B cell (primary cell): ENCODE measurements around the gene MAPKAPK5. TPM values are rescaled to one million over a fixed set of nuclear protein-coding genes. Genes with fewer than 3 reads are reported as not detected.

Experiments used
- ATAC-seq: fragments of 200-7000 bp; cut with Tn5 transposase; one replicate; pipeline ENCODE4 v1.10.0; 2021; ENCODE audit warnings: low read depth, mild to moderate bottlenecking, moderate number of reproducible peaks, moderate library complexity
- CTCF ChIA-PET: fragments of 350-600 bp; sonication (Branson Sonifier 250); formaldehyde crosslinking; loops from one replicate; lab custom pipeline; 2021; ENCODE audit warnings: antibody characterized with exemption, inconsistent platforms; lab: Charles Lee
- POLR2A ChIA-PET: fragments of 350-600 bp; sonication (Branson Sonifier 250); formaldehyde crosslinking; loops from one replicate; lab custom pipeline; 2021; ENCODE audit warnings: antibody characterized with exemption; lab: Charles Lee
- DNase-seq: peaks from one replicate; pipeline ENCODE4 v3.0.0; 2013
- H2AFZ ChIP-seq: 2 replicates; pipeline ENCODE4 v1.6.1; 2012; ENCODE audit warnings: mild to moderate bottlenecking, low read depth, low read length; ENCODE audit not compliant: insufficient read depth, poor library complexity, severe bottlenecking
- H3K27ac ChIP-seq, 2 donors: 1 replicate in 1 of 2; 2 replicates in 1 of 2; pipeline ENCODE4 v1.5.1; 2012 to 2013; ENCODE audit warnings: low read length in 2 of 2, mild to moderate bottlenecking in 2 of 2, moderate library complexity in 1 of 2
- H3K27me3 ChIP-seq, 4 experiments: fragments of 200-600 bp in 1 of 4; sonication (generic) in 1 of 4; replicated peaks in 1 of 4; 1 replicate in 2 of 4; 2 replicates in 2 of 4; pipeline versions ENCODE4 v1.6.1 to v1.7.0; 2013 to 2016; ENCODE audit warnings: low read length in 3 of 4, mild to moderate bottlenecking in 2 of 4, mixed read lengths in 1 of 4, moderate library complexity in 1 of 4; ENCODE audit not compliant: insufficient read depth in 4 of 4, control insufficient read depth in 3 of 4; ENCODE audit errors: control extremely low read depth in 1 of 4
- H3K36me3 ChIP-seq, 2 experiments: replicated peaks in 1 of 2; 1 replicate in 1 of 2; 2 replicates in 1 of 2; pipeline versions ENCODE4 v1.6.1 to v1.7.1; 2013; ENCODE audit warnings: low read length in 1 of 2; ENCODE audit not compliant: insufficient read depth in 2 of 2, control insufficient read depth in 1 of 2; ENCODE audit errors: control extremely low read depth in 1 of 2, extremely low read depth in 1 of 2
- H3K4me1 ChIP-seq, 2 donors: fragments of 200-600 bp in 1 of 2; sonication (generic) in 1 of 2; 1 replicate in 1 of 2; 2 replicates in 1 of 2; pipeline versions ENCODE4 v1.5.1 to v1.6.1; 2013 to 2017; ENCODE audit warnings: low read length in 2 of 2; ENCODE audit not compliant: control insufficient read depth in 2 of 2, insufficient read depth in 2 of 2
- H3K4me2 ChIP-seq: replicated peaks from 2 replicates; pipeline ENCODE3; 2012; ENCODE audit warnings: mild to moderate bottlenecking, low read depth, low read length; ENCODE audit not compliant: poor library complexity, severe bottlenecking
- H3K4me3 ChIP-seq, 5 experiments: fragments of 200-600 bp in 1 of 5; sonication (generic) in 1 of 5; 1 replicate in 3 of 5; 2 replicates in 2 of 5; pipeline versions ENCODE4 v1.5.1 to v1.7.0; 2011 to 2016; ENCODE audit warnings: low read length in 4 of 5, mild to moderate bottlenecking in 4 of 5, low read depth in 2 of 5, control low read depth in 1 of 5, moderate library complexity in 1 of 5; ENCODE audit not compliant: insufficient read depth in 1 of 5; ENCODE audit errors: control extremely low read depth in 1 of 5, extremely low read depth in 1 of 5
- H3K79me2 ChIP-seq: fragments of 200-600 bp; sonication (generic); one replicate; pipeline ENCODE4 v1.6.0; 2016; ENCODE audit warnings: low read length; ENCODE audit not compliant: control insufficient read depth, insufficient read depth
- H3K9ac ChIP-seq: fragments of 200-600 bp; sonication (generic); 2 replicates; pipeline ENCODE4 v1.6.1; 2017; ENCODE audit warnings: mild to moderate bottlenecking, low read length, moderate library complexity
- H3K9me3 ChIP-seq, 3 donors: one replicate each; pipeline versions ENCODE4 v1.6.1 to v1.7.1; 2013; ENCODE audit warnings: low read length in 2 of 3; ENCODE audit not compliant: control insufficient read depth in 2 of 3, insufficient read depth in 1 of 3; ENCODE audit errors: control extremely low read depth in 1 of 3
- H4K20me1 ChIP-seq: 2 replicates; pipeline ENCODE4 v1.6.0; 2012; ENCODE audit warnings: mild to moderate bottlenecking, low read length; ENCODE audit not compliant: insufficient read depth, control insufficient read depth, poor library complexity, severe bottlenecking
- H3K27ac Mint-ChIP-seq: one replicate; pipeline ENCODE4 v1.8.0; 2021; ENCODE audit warnings: mixed read lengths
- H3K27me3 Mint-ChIP-seq: one replicate; pipeline ENCODE4 v1.8.0; 2021; ENCODE audit warnings: mixed read lengths
- H3K4me1 Mint-ChIP-seq: one replicate; pipeline ENCODE4 v1.8.0; 2021; ENCODE audit warnings: mixed read lengths
- H3K4me3 Mint-ChIP-seq: one replicate; pipeline ENCODE4 v1.8.0; 2021; ENCODE audit warnings: mixed read lengths
- H3K9me3 Mint-ChIP-seq: one replicate; pipeline ENCODE4 v1.8.0; 2022; ENCODE audit warnings: mixed read lengths; ENCODE audit not compliant: insufficient read depth
- EZH2 ChIP-seq: IDR thresholded peaks from 2 replicates; pipeline ENCODE4 v1.6.1; 2012; ENCODE audit warnings: borderline replicate concordance, low read depth, mild to moderate bottlenecking, moderate library complexity, low read length; ENCODE audit not compliant: insufficient read depth, poor library complexity, severe bottlenecking
- WGBS: methylation state at CpG from one replicate; pipeline ENCODE4 v1.1.5; 2013; ENCODE audit warnings: missing lambda C conversion rate; ENCODE audit not compliant: insufficient coverage; 5-methylcytosine and 5-hydroxymethylcytosine counted together
- intact Hi-C: fragments of 100-400 bp; cut with micrococcal nuclease; formaldehyde crosslinking; loops from one replicate; pipeline ENCODE4 v1.10.0; 2022
- polyA plus RNA-seq: library from polyadenylated mRNA; depleted of rRNA; stranded (reverse); fragments of >200 nt; gene quantifications from 2 replicates; pipeline ENCODE4 v1.2.3, GENCODE V29; 2012
- total RNA-seq, 2 donors: library from RNA; stranded (reverse); fragments of 120-200 nt in 1 of 2; gene quantifications; 1 replicate in 1 of 2; 2 replicates in 1 of 2; pipeline versions ENCODE4 v1.2.3 to v1.2.4, GENCODE V29; 2013 to 2022
- TF ChIP-seq, protein P1 (sequence below): fragments of 200-600 bp; IDR thresholded peaks from one replicate; pipeline ENCODE4 v1.8.0; 2022; ENCODE audit warnings: antibody characterized with exemption, mild to moderate bottlenecking

The MAPKAPK5 gene
- total and polyA plus RNA-seq, 2 donors (not counting 1 experiment from before 2014, with no cell fraction given) = 60.2 to 64.4 TPM

GRCh38 chr12:111803851-111804250, 38.2 kb upstream of the MAPKAPK5 start:
- H3K27me3 ChIP-seq = no peaks in the 10 kb centered on the region
- 98% methylated on average over 8 of the region's 8 CpGs for WGBS
- no peaks in the 10 kb centered on the region for H3K79me2 ChIP-seq
- no peak for ATAC-seq
- peaks cover 0 to 7% of the 10 kb centered on the region in 2 experiments for H3K36me3 ChIP-seq
- no peaks in the 10 kb centered on the region for H3K4me1 ChIP-seq
- H4K20me1 ChIP-seq = no peaks in the 10 kb centered on the region
- H3K4me3 ChIP-seq = no peak overlapping the region
- no peak overlapping the region for H2AFZ ChIP-seq
- no peak overlapping the region for H3K9ac ChIP-seq
- no peaks in the 10 kb centered on the region for H3K4me1 Mint-ChIP-seq
- DNase-seq = no peak
- H3K9me3 ChIP-seq = no peaks in the 10 kb centered on the region
- H3K27ac ChIP-seq = no peak overlapping the region
- intact Hi-C loops = no loop called here
- no peaks in the 10 kb centered on the region for H3K9me3 Mint-ChIP-seq
- no peak overlapping the region for H3K27ac Mint-ChIP-seq
- no peaks in the 10 kb centered on the region for H3K27me3 Mint-ChIP-seq
- POLR2A ChIA-PET = no interaction called here
- no peak overlapping the region for H3K4me2 ChIP-seq
- TF ChIP-seq EZH2 = no peak
- TF ChIP-seq, protein P1, sequence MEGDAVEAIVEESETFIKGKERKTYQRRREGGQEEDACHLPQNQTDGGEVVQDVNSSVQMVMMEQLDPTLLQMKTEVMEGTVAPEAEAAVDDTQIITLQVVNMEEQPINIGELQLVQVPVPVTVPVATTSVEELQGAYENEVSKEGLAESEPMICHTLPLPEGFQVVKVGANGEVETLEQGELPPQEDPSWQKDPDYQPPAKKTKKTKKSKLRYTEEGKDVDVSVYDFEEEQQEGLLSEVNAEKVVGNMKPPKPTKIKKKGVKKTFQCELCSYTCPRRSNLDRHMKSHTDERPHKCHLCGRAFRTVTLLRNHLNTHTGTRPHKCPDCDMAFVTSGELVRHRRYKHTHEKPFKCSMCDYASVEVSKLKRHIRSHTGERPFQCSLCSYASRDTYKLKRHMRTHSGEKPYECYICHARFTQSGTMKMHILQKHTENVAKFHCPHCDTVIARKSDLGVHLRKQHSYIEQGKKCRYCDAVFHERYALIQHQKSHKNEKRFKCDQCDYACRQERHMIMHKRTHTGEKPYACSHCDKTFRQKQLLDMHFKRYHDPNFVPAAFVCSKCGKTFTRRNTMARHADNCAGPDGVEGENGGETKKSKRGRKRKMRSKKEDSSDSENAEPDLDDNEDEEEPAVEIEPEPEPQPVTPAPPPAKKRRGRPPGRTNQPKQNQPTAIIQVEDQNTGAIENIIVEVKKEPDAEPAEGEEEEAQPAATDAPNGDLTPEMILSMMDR = no peak
- CTCF ChIA-PET = interaction anchor here (0.6 kb wide), 1 partner anchor 200 kb away, joined by 3 read pairs; no protein-coding TSS in a partner anchor
- no peak overlapping the region for H3K4me3 Mint-ChIP-seq

DNA sequence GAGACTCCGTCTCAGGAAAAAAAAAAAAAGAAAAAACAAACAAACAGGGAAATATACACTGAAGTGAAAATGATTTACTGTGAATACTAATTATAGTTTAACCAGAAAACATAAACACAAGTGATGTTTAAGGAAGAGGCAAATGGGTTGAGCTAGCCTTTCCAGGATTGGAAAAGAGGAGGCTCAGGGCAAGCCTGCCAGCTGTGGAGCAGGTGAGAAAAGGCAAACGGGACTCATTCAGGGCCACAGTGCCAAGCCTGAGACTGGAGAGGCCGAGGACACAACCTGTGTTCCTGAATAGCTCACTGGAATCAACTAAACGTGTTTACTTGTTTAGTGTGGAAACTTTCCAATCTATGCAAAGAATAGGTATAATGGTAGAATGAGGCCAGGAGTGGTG, 35.7 kb upstream of the MAPKAPK5 start:
- H3K36me3 ChIP-seq = no peaks in the 10 kb centered on the region
- Mint-ChIP-seq H3K4me3 (no peak overlapping the region), H3K9me3 (no peaks in the 10 kb centered on the region), H3K27me3 (no peaks in the 10 kb centered on the region), H3K27ac (no peak overlapping the region), H3K4me1 (no peaks in the 10 kb centered on the region)
- H3K79me2 ChIP-seq = no peaks in the 10 kb centered on the region
- no peak for ATAC-seq
- no peak overlapping the region for H3K27ac ChIP-seq
- no peak overlapping the region for H3K9ac ChIP-seq
- H3K4me2 ChIP-seq = no peak overlapping the region
- H2AFZ ChIP-seq = no peak overlapping the region
- no peaks in the 10 kb centered on the region for H3K27me3 ChIP-seq
- DNase-seq = no peak
- ChIA-PET POLR2A (no interaction called here), CTCF (interaction anchor here (0.9 to 4.1 kb wide), 2 partner anchors 8 to 53 kb away, joined by 3 to 18 read pairs; no protein-coding TSS in a partner anchor)
- TF ChIP-seq EZH2 = no peak
- TF ChIP-seq, protein P1 = no peak
- H4K20me1 ChIP-seq = no peaks in the 10 kb centered on the region
- no peaks in the 10 kb centered on the region for H3K4me1 ChIP-seq
- 83% methylated on average over 3 of the region's 4 CpGs for WGBS
- H3K4me3 ChIP-seq = no peak overlapping the region
- intact Hi-C loops = no loop called here
- no peaks in the 10 kb centered on the region for H3K9me3 ChIP-seq
